HG03060 (cell line): ENCODE results near the gene OVOL2.

Experiments used
- ATAC-seq: cut with Tn5 transposase; IDR thresholded peaks from one replicate; pipeline ENCODE4 v1.9.1; 2021; ENCODE audit warnings: low read depth, moderate number of reproducible peaks; ENCODE audit not compliant: unreplicated experiment

Gene OVOL2

GRCh38 chr20:18018100-18018499 lies 39.6 kb downstream of the OVOL2 start:
- no peak for ATAC-seq

- ATAC-seq, result no peak
These were observed 40.9 kb downstream of the OVOL2 start for GRCh38 chr20:18016772-18017171.

GRCh38 chr20:18014411-18014810 lies 43.3 kb downstream of the OVOL2 start:
- ATAC-seq, result no peak

GRCh38 chr20:18012901-18013300 lies 44.8 kb downstream of the OVOL2 start:
- no peak for ATAC-seq

- ATAC-seq, result no peak
These were observed 45.6 kb downstream of the OVOL2 start for GRCh38 chr20:18011951-18012645.

GRCh38 chr20:18011482-18011881 lies 46.2 kb downstream of the OVOL2 start:
- no peak for ATAC-seq

GRCh38 chr20:18009116-18009515 lies 48.6 kb downstream of the OVOL2 start:
- no peak for ATAC-seq

- ATAC-seq, result no peak
These were observed 50.0 kb downstream of the OVOL2 start for GRCh38 chr20:18007534-18008292.

- ATAC-seq, result no peak
These were observed 51.0 kb downstream of the OVOL2 start for GRCh38 chr20:18006684-18007083.

GRCh38 chr20:18005990-18006364 lies 51.7 kb downstream of the OVOL2 start:
- ATAC-seq, result no peak

GRCh38 chr20:18005170-18005989 lies 52.3 kb downstream of the OVOL2 start:
- ATAC-seq, result peak; percentile 78

GRCh38 chr20:18004384-18005031 lies 53.2 kb downstream of the OVOL2 start:
- no peak for ATAC-seq

- ATAC-seq, result peak; percentile 25
These were observed 53.8 kb downstream of the OVOL2 start for GRCh38 chr20:18003897-18004296.

GRCh38 chr20:18001131-18001921 lies 56.4 kb downstream of the OVOL2 start:
- no peak for ATAC-seq

GRCh38 chr20:17999566-17999965 lies 58.1 kb downstream of the OVOL2 start:
- no peak for ATAC-seq

GRCh38 chr20:17998446-17998845 lies 59.3 kb downstream of the OVOL2 start:
- ATAC-seq, result no peak

- no peak for ATAC-seq
These were observed 61.5 kb downstream of the OVOL2 start for GRCh38 chr20:17995967-17996819.

GRCh38 chr20:17993546-17993945 lies 64.2 kb downstream of the OVOL2 start:
- ATAC-seq, result no peak
